Nephron progenitor cell (in vitro differentiated cells): ENCODE measurements around the gene UQCRC1.
A peak's percentile ranks its signal among the peaks of the same experiment; 100 is the strongest.

Source experiments
- DNase-seq: peaks from one replicate; pipeline ENCODE4 v3.0.0; 2021
- H3K27ac Mint-ChIP-seq: 2 replicates; pipeline ENCODE4 v1.8.0; 2021; ENCODE audit warnings: mild to moderate bottlenecking, moderate library complexity, mixed read lengths
- H3K27me3 Mint-ChIP-seq: 2 replicates; pipeline ENCODE4 v1.8.0; 2021; ENCODE audit warnings: mild to moderate bottlenecking, low read depth, mixed read lengths; ENCODE audit not compliant: poor library complexity
- H3K36me3 Mint-ChIP-seq: 2 replicates; pipeline ENCODE4 v1.8.0; 2021; ENCODE audit warnings: low read depth, mixed read lengths
- H3K4me1 Mint-ChIP-seq: 2 replicates; pipeline ENCODE4 v1.8.0; 2021; ENCODE audit warnings: mixed read lengths
- H3K4me3 Mint-ChIP-seq: 2 replicates; pipeline ENCODE4 v1.8.0; 2021; ENCODE audit warnings: mild to moderate bottlenecking, moderate library complexity, mixed read lengths
- H3K9me3 Mint-ChIP-seq: 2 replicates; pipeline ENCODE4 v1.8.0; 2021; ENCODE audit warnings: mild to moderate bottlenecking, moderate library complexity, mixed read lengths
- TF ChIP-seq, protein P1 (sequence below): fragments of 200-600 bp; sonication (generic); IDR thresholded peaks from 2 replicates; pipeline ENCODE4 v1.5.0; 2021; ENCODE audit warnings: antibody characterized with exemption

The UQCRC1 gene

DNA sequence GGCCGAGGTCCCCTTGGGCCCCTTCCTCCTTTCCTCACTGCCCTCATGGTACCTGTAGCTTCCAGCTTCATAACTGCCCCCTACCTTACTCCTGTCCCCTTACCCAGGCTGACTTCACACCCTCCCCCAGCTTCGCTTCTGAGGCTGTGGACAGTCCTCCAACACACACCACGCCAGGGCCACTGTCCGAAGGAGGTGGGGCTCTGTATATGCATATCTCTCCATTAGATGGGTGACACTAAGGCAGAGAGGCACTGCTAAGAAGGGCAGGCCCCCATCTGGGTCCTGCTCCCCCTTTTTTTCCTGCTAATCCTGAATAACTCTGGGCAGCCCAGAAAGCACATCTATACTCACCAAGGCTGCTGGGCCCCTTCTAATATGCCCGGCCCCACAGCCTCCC is 13.3 kb downstream of the UQCRC1 start:
- H3K27ac Mint-ChIP-seq: peak overlapping the region; percentile 96
- H3K4me3 Mint-ChIP-seq: no peak overlapping the region
- H3K27me3 Mint-ChIP-seq: no peaks in the 10 kb centered on the region
- TF ChIP-seq, protein P1, sequence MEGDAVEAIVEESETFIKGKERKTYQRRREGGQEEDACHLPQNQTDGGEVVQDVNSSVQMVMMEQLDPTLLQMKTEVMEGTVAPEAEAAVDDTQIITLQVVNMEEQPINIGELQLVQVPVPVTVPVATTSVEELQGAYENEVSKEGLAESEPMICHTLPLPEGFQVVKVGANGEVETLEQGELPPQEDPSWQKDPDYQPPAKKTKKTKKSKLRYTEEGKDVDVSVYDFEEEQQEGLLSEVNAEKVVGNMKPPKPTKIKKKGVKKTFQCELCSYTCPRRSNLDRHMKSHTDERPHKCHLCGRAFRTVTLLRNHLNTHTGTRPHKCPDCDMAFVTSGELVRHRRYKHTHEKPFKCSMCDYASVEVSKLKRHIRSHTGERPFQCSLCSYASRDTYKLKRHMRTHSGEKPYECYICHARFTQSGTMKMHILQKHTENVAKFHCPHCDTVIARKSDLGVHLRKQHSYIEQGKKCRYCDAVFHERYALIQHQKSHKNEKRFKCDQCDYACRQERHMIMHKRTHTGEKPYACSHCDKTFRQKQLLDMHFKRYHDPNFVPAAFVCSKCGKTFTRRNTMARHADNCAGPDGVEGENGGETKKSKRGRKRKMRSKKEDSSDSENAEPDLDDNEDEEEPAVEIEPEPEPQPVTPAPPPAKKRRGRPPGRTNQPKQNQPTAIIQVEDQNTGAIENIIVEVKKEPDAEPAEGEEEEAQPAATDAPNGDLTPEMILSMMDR: no peak
- H3K36me3 Mint-ChIP-seq: peaks cover 23% of the 10 kb centered on the region
- H3K4me1 Mint-ChIP-seq: peaks cover 42% of the 10 kb centered on the region
- H3K9me3 Mint-ChIP-seq: no peaks in the 10 kb centered on the region
- no peak for DNase-seq

DNA sequence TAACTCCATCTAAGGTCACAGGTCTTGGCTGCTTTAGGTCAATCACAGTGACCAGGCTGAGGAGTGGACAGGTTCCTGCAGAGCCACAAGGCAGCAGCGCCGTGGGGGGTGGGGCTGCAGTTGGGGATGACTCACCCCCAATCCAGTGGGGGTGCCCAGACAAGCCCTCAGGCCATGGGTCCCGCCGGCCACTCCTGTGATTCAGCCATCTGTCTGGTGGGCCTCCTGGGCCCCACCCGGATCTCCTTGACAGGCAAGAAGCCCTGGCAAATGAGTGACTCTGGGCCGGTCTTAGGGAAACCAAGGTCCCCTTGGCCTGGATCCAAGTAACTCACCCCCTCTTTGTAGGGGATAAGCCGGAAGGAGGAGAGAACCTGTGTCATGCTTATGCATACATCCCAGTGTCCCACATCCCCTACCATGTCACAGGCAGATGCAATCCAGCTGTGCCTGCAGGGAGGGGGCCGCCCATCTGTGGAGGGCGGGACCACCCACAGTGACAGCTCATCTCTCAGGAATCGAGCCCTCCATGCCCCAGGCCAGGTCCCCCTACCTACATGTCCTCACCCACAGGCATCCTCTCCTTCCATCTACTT is 13.8 kb downstream of the UQCRC1 start:
- no peaks in the 10 kb centered on the region for H3K27me3 Mint-ChIP-seq
- no peak overlapping the region for H3K4me3 Mint-ChIP-seq
- H3K4me1 Mint-ChIP-seq: peaks cover 47% of the 10 kb centered on the region
- no peaks in the 10 kb centered on the region for H3K9me3 Mint-ChIP-seq
- peak overlapping the region; percentile 96 for H3K27ac Mint-ChIP-seq
- TF ChIP-seq, protein P1: no peak
- peaks cover 23% of the 10 kb centered on the region for H3K36me3 Mint-ChIP-seq
- DNase-seq: peak; percentile 27

DNA sequence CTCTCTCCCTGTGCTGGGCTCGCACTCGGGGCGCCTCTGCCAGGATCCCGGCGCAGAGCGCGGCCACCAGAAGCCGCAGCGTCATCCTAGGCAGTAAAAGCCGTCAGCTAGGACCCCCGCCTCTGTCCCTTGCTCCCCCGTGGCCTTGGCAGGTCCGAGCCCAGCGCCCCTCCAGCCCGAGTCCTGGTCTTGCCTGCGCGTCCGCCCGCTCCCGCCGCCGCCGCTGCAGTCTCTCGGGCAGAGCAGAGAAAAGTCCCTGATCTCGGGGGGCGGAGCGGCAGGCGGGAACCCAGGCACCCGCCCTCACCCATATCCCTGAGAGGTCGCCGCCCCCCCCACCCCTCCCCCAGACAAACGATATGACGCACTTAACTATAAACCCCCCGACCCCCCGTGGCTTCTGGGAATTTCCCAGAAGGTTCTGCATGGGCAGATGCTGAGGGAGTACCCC is 14.3 kb downstream of the UQCRC1 start, which contains the start of gene COL7A1:
Gene COL7A1 (minus strand): TSS at position 255 of the 451 bp plus-strand sequence. CDS start 170 bp downstream, at position 85.
- Mint-ChIP-seq H3K27ac (peak within 1 kb of the TSS; percentile 96), H3K36me3 (peaks cover 20% of the 10 kb centered on the region), H3K4me3 (no peak within 1 kb of the TSS), H3K4me1 (peaks cover 47% of the 10 kb centered on the region), H3K9me3 (no peaks in the 10 kb centered on the region), H3K27me3 (no peaks in the 10 kb centered on the region)
- TF ChIP-seq, protein P1: no peak
- no peak for DNase-seq

DNA sequence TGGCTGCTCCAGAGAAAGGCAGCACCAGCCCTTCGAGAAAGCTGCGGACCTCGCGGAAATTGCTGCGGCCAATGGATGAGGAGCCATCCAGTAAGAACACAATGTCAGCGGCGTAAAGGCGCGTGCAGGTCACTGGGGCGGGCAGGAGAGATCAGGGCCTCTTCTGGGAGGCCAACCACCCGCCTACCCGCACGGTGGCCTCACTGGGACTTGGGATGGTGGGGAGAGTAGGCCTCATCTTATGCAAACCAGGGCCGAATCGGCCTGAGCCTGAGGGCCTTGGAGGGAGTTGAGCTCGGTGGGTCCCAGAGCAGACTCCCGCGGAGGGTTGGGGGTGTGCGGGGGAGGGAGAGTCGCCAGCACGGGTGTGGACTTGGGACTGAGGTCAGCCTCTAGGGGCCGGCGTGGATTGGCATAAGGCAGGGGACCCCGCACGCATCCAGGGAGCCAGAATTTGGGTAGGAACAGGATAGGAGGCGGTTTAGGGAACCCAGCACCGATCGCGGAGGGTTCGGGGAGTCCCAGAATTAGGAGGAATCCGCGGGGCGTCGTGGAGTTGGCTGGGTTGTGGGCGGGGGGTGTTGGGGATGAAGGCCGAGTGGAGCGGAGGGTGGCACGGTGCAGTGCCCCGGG is 14.9 kb downstream of the UQCRC1 start:
- H3K36me3 Mint-ChIP-seq: peaks cover 14% of the 10 kb centered on the region
- H3K27ac Mint-ChIP-seq: no peak overlapping the region
- no peak for DNase-seq
- H3K27me3 Mint-ChIP-seq: no peaks in the 10 kb centered on the region
- no peaks in the 10 kb centered on the region for H3K9me3 Mint-ChIP-seq
- H3K4me3 Mint-ChIP-seq: no peak overlapping the region
- TF ChIP-seq, protein P1: no peak
- H3K4me1 Mint-ChIP-seq: peaks cover 49% of the 10 kb centered on the region

GRCh38 chr3:48593337-48593736 is 16.1 kb downstream of the UQCRC1 start:
- TF ChIP-seq, protein P1: no peak
- Mint-ChIP-seq H3K4me3 (no peak overlapping the region), H3K27me3 (no peaks in the 10 kb centered on the region), H3K4me1 (peaks cover 49% of the 10 kb centered on the region), H3K9me3 (no peaks in the 10 kb centered on the region), H3K36me3 (peaks cover 4% of the 10 kb centered on the region), H3K27ac (no peak overlapping the region)
- DNase-seq: no peak
